Endothelial cell (in vitro differentiated cells): Measurements from ENCODE around the gene GPRIN1. TPM values are rescaled to one million over a fixed set of nuclear protein-coding genes. Genes with fewer than 3 reads are reported as not detected.
A peak's percentile ranks its signal among the peaks of the same experiment; 100 is the strongest.

Source experiments
- DNase-seq: peaks from one replicate; pipeline ENCODE4 v3.0.0; 2021; ENCODE audit warnings: low spot score
- H3K27ac Mint-ChIP-seq: one replicate; pipeline ENCODE4 v1.8.0; 2021; ENCODE audit warnings: mixed read lengths, inconsistent platforms; ENCODE audit not compliant: unreplicated experiment
- H3K27me3 Mint-ChIP-seq: one replicate; pipeline ENCODE4 v1.8.0; 2021; ENCODE audit warnings: mild to moderate bottlenecking, moderate library complexity, mixed read lengths, inconsistent platforms; ENCODE audit not compliant: unreplicated experiment
- H3K36me3 Mint-ChIP-seq: one replicate; pipeline ENCODE4 v1.8.0; 2021; ENCODE audit warnings: mild to moderate bottlenecking, low read depth, mixed read lengths, inconsistent platforms; ENCODE audit not compliant: unreplicated experiment
- H3K4me1 Mint-ChIP-seq: one replicate; pipeline ENCODE4 v1.8.0; 2021; ENCODE audit warnings: mild to moderate bottlenecking, mixed read lengths, inconsistent platforms; ENCODE audit not compliant: unreplicated experiment
- H3K4me3 Mint-ChIP-seq: one replicate; pipeline ENCODE4 v1.8.0; 2021; ENCODE audit warnings: mild to moderate bottlenecking, mixed read lengths, inconsistent platforms; ENCODE audit not compliant: unreplicated experiment
- H3K9me3 Mint-ChIP-seq: one replicate; pipeline ENCODE4 v1.8.0; 2021; ENCODE audit warnings: mixed read lengths, inconsistent platforms; ENCODE audit not compliant: unreplicated experiment
- CTCF ChIP-seq: fragments of 200-600 bp; sonication (generic); IDR thresholded peaks from one replicate; pipeline ENCODE4 v1.5.0; 2021; ENCODE audit warnings: antibody characterized with exemption; ENCODE audit not compliant: unreplicated experiment
- total RNA-seq: library from RNA; stranded (reverse); fragmentation: NEBNext Ultra II Directional; extraction: Animal tissue kit (Norgen Biotek cat#: 25700); gene quantifications from one replicate; pipeline ENCODE4 v1.2.1, GENCODE V29; 2021; ENCODE audit not compliant: unreplicated experiment

GPRIN1 gene
- total RNA-seq, 1 donor from 2014 or later: 3.9 TPM

DNA sequence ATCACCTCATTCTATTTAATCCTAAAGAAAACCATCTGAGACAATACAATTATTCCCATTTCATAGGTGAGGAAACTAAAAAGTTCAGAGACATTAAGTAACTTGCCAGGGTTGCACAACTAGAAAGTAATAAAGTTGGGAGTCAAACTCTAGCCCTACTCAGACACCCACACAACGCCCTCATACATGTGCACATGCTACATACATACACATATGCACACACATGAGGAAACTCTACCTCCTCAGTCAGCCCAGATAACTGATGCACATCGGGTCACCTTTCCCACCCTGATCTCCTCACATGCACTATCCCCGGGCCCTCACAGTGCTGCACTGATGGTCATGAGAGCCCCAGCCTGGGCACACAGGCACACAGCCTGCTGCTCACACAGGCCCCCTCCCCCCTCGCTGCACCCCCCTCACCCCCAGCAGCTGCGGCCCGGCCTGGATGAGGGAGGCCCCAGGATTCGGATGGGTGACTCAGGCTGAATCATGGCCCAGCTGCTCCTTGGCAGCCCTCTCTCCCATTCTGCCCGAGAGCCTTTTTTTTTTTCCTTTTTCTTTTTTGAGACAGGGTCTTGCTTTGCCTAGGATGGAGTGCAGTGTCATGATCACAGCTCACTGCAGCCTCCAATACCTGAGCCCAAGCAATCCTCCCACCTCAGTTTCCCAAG, 5.0 kb upstream of the GPRIN1 start:
- Mint-ChIP-seq H3K27me3 (peaks cover 23% of the 10 kb centered on the region), H3K36me3 (no peaks in the 10 kb centered on the region), H3K4me1 (peaks cover 14% of the 10 kb centered on the region), H3K4me3 (no peak overlapping the region), H3K9me3 (no peaks in the 10 kb centered on the region), H3K27ac (no peak overlapping the region)
- no peak for DNase-seq
- TF ChIP-seq CTCF: no peak

DNA sequence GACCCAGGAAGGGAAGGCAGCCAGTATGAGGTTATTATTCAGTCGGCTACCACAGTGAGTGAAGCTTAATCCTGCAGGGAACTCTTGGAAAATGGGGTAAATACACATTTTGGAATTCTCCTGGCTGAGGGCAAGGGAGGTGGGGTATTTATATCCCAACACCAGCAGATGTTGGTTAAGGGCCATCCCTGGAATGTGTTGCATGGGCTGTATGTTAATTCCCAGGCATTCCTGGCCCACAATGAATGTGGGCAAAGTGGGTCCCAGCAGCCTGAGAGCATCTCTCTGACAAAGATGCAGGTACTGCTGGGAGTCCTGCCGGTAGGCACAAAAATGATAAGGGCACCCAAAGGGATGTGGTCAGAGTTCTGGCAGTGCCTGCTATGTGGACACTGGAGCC, 2.9 kb upstream of the GPRIN1 start:
- H3K27me3 Mint-ChIP-seq: peaks cover 25% of the 10 kb centered on the region
- no peak for TF ChIP-seq CTCF
- H3K4me3 Mint-ChIP-seq: no peak overlapping the region

GRCh38 chr5:176612008-176612407, 2.1 kb upstream of the GPRIN1 start:
- no peaks in the 10 kb centered on the region for H3K9me3 Mint-ChIP-seq
- peak overlapping the region; percentile 37 for H3K4me3 Mint-ChIP-seq
- peaks cover 21% of the 10 kb centered on the region for H3K4me1 Mint-ChIP-seq
- H3K27me3 Mint-ChIP-seq: peaks cover 20% of the 10 kb centered on the region
- no peak for DNase-seq
- peaks cover 4% of the 10 kb centered on the region for H3K36me3 Mint-ChIP-seq
- TF ChIP-seq CTCF: no peak
- no peak overlapping the region for H3K27ac Mint-ChIP-seq

More for the DNA sequence above, 2.9 kb upstream of the GPRIN1 start:
- H3K9me3 Mint-ChIP-seq: no peaks in the 10 kb centered on the region
- no peak for DNase-seq
- peaks cover 21% of the 10 kb centered on the region for H3K4me1 Mint-ChIP-seq
- H3K27ac Mint-ChIP-seq: no peak overlapping the region
- peaks cover 4% of the 10 kb centered on the region for H3K36me3 Mint-ChIP-seq

DNA sequence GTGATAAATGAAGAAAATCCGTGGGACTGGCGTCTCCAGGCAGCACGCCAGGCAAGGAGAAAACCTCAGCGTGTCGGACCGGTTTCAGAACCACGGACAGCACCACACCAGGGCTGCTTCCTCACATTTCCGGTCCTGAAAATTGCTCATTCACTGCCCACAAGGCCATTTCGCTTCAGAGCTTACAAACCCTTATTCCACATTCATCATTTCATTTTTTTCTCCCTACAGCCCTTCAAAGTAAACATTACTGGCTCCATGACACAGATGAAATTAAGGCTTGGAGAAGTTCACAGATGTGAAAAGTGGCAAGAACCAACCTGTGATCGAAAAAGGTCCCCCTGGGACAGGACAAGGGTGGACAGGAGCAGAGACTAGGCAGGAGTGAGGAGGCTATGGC, 1.5 kb upstream of the GPRIN1 start:
- peak; percentile 83 for DNase-seq
- H3K4me1 Mint-ChIP-seq: peaks cover 21% of the 10 kb centered on the region
- peaks cover 18% of the 10 kb centered on the region for H3K27me3 Mint-ChIP-seq
- H3K27ac Mint-ChIP-seq: no peak overlapping the region
- no peaks in the 10 kb centered on the region for H3K9me3 Mint-ChIP-seq
- no peak overlapping the region for H3K4me3 Mint-ChIP-seq
- no peak for TF ChIP-seq CTCF
- H3K36me3 Mint-ChIP-seq: peaks cover 4% of the 10 kb centered on the region

DNA sequence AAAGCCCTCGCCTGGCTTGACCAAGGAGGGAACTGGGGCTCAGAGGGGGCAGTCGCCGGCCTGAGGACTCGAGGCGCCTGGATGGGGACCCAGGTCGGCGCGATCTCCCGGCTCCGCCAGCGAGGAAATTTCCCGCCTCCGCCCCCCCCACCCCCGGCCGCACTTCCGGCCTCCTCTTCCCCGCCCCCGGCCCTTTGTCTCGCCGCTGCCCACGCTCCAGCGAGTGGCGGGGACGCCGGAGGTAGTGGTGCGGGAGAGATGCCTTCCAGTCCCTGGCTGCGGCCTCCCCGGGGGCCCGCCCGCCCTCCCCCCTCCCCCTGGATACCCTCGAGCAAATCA, 448 bp upstream of the GPRIN1 start:
- H3K27me3 Mint-ChIP-seq: peaks cover 15% of the 10 kb centered on the region
- H3K36me3 Mint-ChIP-seq: peaks cover 4% of the 10 kb centered on the region
- no peak overlapping the region for H3K27ac Mint-ChIP-seq
- no peak for TF ChIP-seq CTCF
- H3K4me1 Mint-ChIP-seq: peaks cover 21% of the 10 kb centered on the region
- no peaks in the 10 kb centered on the region for H3K9me3 Mint-ChIP-seq
- H3K4me3 Mint-ChIP-seq: peak overlapping the region; percentile 79
- no peak for DNase-seq
